ENCODE data around the gene RPF1.
"Not testable (repeated sequence)": the region's sequence is repeated elsewhere in the genome, so short reads cannot be mapped to it uniquely, and the experiment has no call there.

The RPF1 gene

GRCh38 chr1:84478876-84479868, at the start of gene RPF1:
RPF1 (plus strand) TSS chr1:84479266; CDS start chr1:84479282, 16 bp downstream.
- peak; percentile 88 for DNase-seq

- DNase-seq = no peak
Measured at GRCh38 chr1:84430546-84430945, 48.5 kb upstream of the RPF1 start.

GRCh38 chr1:84433258-84434080, 45.6 kb upstream of the RPF1 start:
- peak; percentile 68 for DNase-seq

- DNase-seq = no peak
Measured at GRCh38 chr1:84434081-84434769, 44.8 kb upstream of the RPF1 start.

- no peak for DNase-seq
Measured at GRCh38 chr1:84434801-84435549, 44.1 kb upstream of the RPF1 start.

GRCh38 chr1:84436876-84437655, 42.0 kb upstream of the RPF1 start:
- DNase-seq = no peak

- peak; percentile 91 for DNase-seq
Measured at GRCh38 chr1:84442256-84442655, 36.8 kb upstream of the RPF1 start.

GRCh38 chr1:84442747-84443646, 36.1 kb upstream of the RPF1 start:
- not testable (repeated sequence) for DNase-seq

GRCh38 chr1:84448704-84449103, 30.4 kb upstream of the RPF1 start:
- not testable (repeated sequence) for DNase-seq

- DNase-seq = no peak
Measured at GRCh38 chr1:84450910-84451309, 28.2 kb upstream of the RPF1 start.

GRCh38 chr1:84452436-84452835, 26.6 kb upstream of the RPF1 start:
- no peak for DNase-seq

- no peak for DNase-seq
Measured at GRCh38 chr1:84462118-84462517, 16.9 kb upstream of the RPF1 start.

GRCh38 chr1:84467298-84467697, 11.8 kb upstream of the RPF1 start:
- DNase-seq = no peak

GRCh38 chr1:84476225-84476624, 2.8 kb upstream of the RPF1 start:
- no peak for DNase-seq

- no peak for DNase-seq
Measured at GRCh38 chr1:84479998-84480397, 932 bp downstream of the RPF1 start.

- no peak for DNase-seq
Measured at GRCh38 chr1:84480650-84481049, 1.6 kb downstream of the RPF1 start.

GRCh38 chr1:84481317-84481716, 2.3 kb downstream of the RPF1 start:
- DNase-seq = no peak

GRCh38 chr1:84488107-84488506, 9.0 kb downstream of the RPF1 start:
- DNase-seq = no peak

GRCh38 chr1:84489766-84490165, 10.7 kb downstream of the RPF1 start:
- DNase-seq = no peak

- DNase-seq = no peak
Measured at GRCh38 chr1:84492726-84493125, 13.7 kb downstream of the RPF1 start.

Measured in fibroblast of skin of right quadriceps (primary cell).